ENCODE data around the gene GALNT7.
A peak's percentile ranks its signal among the peaks of the same experiment; 100 is the strongest.

GALNT7 gene

DNA sequence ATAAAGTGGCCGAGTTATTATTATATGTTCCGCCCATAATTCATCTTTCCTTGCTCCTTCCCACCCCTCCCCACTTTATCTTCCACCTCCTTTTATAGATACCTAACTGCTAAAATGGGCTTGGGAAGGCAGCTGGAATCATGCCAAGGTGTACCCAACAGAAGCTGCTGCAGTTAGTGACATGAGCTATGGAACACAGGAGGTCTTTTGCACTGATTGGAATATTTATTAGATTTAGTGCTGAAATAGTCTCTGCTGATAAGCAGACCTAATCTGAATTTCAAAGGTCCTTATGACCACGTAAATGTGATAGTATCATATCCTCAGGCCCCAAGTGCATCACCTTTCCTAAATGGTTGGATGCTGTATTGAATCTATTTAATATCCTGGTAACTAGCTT, 100.7 kb downstream of the GALNT7 start:
- H3K9ac ChIP-seq: no peak overlapping the region
- peaks cover 9 to 36% (median 16%) of the 10 kb centered on the region in 10 experiments for H3K4me1 ChIP-seq
- H3K27ac ChIP-seq: no peak overlapping the region
- TF ChIP-seq Cebpa-rat (IDR thresholded peaks at IDR 0.05): no peak
- H3K36me3 ChIP-seq: peaks cover 20 to 85% (median 46%) of the 10 kb centered on the region in 11 experiments
- H3K4me2 ChIP-seq: no peak overlapping the region
- H4K20me1 ChIP-seq: peaks cover 0 to 45% (median 12%) of the 10 kb centered on the region in 11 experiments; a peak in 9 of 22 replicates
- no peak overlapping the region for H3K4me3 ChIP-seq
- no peaks in the 10 kb centered on the region for H3K27me3 ChIP-seq
- H3K9me3 ChIP-seq (replicated peaks in 1 of 11): peaks cover 11 to 33% (median 25%) of the 10 kb centered on the region in 11 experiments; a peak in 21 of 22 replicates

DNA sequence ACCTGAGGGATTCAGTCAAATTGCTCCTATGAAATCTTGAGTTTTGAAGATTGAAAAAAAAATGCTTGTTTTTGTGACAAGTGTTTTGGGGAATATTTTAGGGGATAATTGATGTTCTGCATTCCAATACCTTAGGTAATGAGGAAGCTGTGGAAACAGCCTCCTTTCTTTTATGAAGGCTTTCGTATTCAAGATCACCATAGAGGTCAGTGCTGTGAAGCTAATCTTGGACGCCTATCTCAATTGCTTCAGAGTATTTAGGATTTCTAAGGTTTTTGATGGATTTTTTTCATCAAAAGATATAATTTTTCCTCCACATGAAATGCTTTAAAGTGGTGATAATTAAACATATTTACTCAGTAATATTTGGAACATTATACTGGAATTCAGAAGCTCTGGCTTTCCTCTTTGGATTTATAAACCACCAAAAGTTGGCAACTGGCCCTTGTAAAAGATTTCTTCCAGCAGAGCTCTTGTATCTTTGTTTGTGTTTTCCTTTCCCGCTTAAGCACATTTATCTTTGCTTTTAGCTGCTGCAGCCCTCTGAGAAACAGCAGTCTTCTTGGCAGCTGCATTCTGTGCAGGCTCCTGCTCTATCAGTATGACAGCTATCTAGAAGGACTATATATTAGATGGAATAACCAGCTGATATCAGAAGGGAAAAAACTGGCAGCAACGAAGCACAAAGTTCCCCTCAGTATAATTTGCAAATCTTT, 101.9 kb downstream of the GALNT7 start:
- H3K36me3 ChIP-seq: peaks cover 32 to 97% (median 58%) of the 10 kb centered on the region in 11 experiments
- H3K4me1 ChIP-seq: peaks cover 0 to 24% (median 4%) of the 10 kb centered on the region in 10 experiments; a peak in 10 of 20 replicates
- H3K27me3 ChIP-seq: no peaks in the 10 kb centered on the region
- H3K9me3 ChIP-seq (replicated peaks in 1 of 11): peaks cover 23 to 45% (median 37%) of the 10 kb centered on the region in 11 experiments
- H4K20me1 ChIP-seq: peaks cover 0 to 51% (median 5%) of the 10 kb centered on the region in 11 experiments; a peak in 8 of 22 replicates
- no peak overlapping the region for H3K4me3 ChIP-seq
- no peak overlapping the region for H3K4me2 ChIP-seq
- H3K9ac ChIP-seq: no peak overlapping the region
- TF ChIP-seq Cebpa-rat (IDR thresholded peaks at IDR 0.05): no peak
- H3K27ac ChIP-seq: no peak overlapping the region

DNA sequence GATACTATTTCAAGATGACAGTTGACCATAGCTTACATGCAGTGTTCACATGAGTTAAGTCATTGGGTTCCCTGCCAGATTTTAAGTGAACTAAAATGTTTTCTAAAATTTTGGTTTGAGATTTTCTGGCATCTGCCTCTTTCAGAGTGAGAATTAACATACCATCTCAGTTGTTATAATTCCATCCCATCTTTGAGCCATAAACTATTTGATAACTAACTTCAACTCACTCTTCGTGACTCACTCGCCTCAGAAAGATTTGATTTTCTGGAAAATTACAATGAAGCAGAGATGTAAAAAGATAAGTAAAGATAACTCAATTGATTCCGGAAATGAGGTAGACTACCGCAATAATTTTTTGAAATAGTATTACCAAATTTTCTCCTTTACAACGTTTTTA, 103.7 kb downstream of the GALNT7 start:
- Histone ChIP-seq H3K9ac (no peak overlapping the region), H3K4me1 (peaks cover 0 to 10% (median 0%) of the 10 kb centered on the region in 10 experiments; a peak in 6 of 20 replicates), H3K36me3 (peaks cover 35 to 90% (median 60%) of the 10 kb centered on the region in 11 experiments), H3K27me3 (no peaks in the 10 kb centered on the region), H3K27ac (no peak overlapping the region), H3K9me3 (replicated peaks in 1 of 11) (peaks cover 23 to 47% (median 39%) of the 10 kb centered on the region in 11 experiments), H3K4me3 (no peak overlapping the region), H4K20me1 (peaks cover 0 to 62% (median 2%) of the 10 kb centered on the region in 11 experiments; a peak in 10 of 22 replicates), H3K4me2 (no peak overlapping the region)
- TF ChIP-seq Cebpa-rat (IDR thresholded peaks at IDR 0.05): no peak

DNA sequence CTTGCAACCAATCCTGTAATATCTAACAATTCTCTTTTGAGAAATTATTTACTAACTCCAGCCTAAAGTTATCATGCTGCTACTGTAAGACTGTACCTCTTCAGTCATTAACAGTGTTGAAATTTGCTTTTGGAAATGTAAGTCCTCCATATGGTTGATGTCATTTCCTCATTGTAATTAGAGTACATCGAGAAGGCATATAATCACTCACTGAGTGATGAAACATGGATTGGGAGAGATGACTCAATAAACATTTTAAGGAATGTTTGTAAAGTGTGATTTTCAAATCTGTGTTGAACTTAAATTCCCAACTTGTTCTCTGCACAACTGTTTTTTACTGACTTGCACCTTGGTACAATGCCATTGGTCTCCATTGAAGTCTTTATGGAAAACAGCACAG, 104.4 kb downstream of the GALNT7 start:
- H3K9me3 ChIP-seq (replicated peaks in 1 of 11): peaks cover 23 to 47% (median 39%) of the 10 kb centered on the region in 11 experiments
- no peaks in the 10 kb centered on the region for H3K27me3 ChIP-seq
- H3K4me2 ChIP-seq: no peak overlapping the region
- peaks cover 0 to 67% (median 9%) of the 10 kb centered on the region in 11 experiments; a peak in 10 of 22 replicates for H4K20me1 ChIP-seq
- no peak overlapping the region for H3K4me3 ChIP-seq
- no peak overlapping the region for H3K9ac ChIP-seq
- H3K4me1 ChIP-seq: peaks cover 0 to 3% (median 0%) of the 10 kb centered on the region in 10 experiments; a peak in 1 of 20 replicates
- H3K36me3 ChIP-seq: peaks cover 35 to 90% (median 54%) of the 10 kb centered on the region in 11 experiments
- no peak overlapping the region for H3K27ac ChIP-seq
- no peak for TF ChIP-seq Cebpa-rat (IDR thresholded peaks at IDR 0.05)

DNA sequence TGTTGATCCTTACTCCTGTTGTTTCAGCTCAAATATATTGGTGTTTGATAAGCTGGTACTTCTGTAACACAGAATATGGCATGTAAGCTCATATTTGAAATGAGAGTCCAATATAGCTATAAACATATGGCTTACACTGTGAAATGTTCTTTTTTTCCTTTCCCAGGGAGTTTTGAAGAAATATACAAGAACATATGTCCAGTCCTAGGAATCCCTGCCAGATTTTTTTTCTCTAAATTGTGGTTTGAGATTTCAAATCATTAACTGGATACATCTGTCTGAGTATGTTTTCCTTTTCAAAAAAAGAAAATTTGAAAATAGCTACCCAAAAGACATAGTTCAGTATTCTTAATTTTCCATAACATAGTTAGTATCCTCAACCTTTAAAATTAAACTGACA, 105.3 kb downstream of the GALNT7 start:
- Histone ChIP-seq H3K4me3 (no peak overlapping the region), H3K9ac (no peak overlapping the region), H3K27ac (no peak overlapping the region), H4K20me1 (peaks cover 0 to 73% (median 17%) of the 10 kb centered on the region in 11 experiments; a peak in 11 of 22 replicates), H3K27me3 (no peaks in the 10 kb centered on the region), H3K36me3 (peaks cover 35 to 86% (median 54%) of the 10 kb centered on the region in 11 experiments), H3K9me3 (replicated peaks in 1 of 11) (peaks cover 23 to 47% (median 39%) of the 10 kb centered on the region in 11 experiments), H3K4me2 (no peak overlapping the region), H3K4me1 (peaks cover 0 to under 1% (median 0%) of the 10 kb centered on the region in 10 experiments; a peak in 1 of 20 replicates)
- no peak for TF ChIP-seq Cebpa-rat (IDR thresholded peaks at IDR 0.05)

DNA sequence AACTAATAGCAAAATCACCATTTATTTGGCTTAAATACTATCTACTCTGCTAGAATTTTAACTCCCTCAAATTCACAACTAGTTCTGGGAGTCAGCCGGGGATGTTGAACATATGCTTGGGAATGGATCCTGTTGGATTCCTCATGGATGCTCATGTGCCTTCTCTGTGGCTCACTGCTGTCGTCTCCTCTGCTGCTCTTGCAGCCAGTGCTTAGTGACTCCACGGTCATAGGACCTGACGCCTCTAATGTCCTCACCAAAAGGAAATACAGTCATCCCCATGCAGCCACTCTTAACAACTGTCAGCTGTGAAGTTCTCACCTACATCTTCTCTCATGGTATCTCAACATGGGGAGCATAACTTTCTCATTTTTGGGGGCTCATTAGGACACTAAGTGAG, 106.1 kb downstream of the GALNT7 start:
- H3K9me3 ChIP-seq (replicated peaks in 1 of 11): peaks cover 23 to 47% (median 39%) of the 10 kb centered on the region in 11 experiments
- no peak overlapping the region for H3K27ac ChIP-seq
- no peak overlapping the region for H3K4me2 ChIP-seq
- H4K20me1 ChIP-seq: peaks cover 0 to 76% (median 25%) of the 10 kb centered on the region in 11 experiments; a peak in 10 of 22 replicates
- TF ChIP-seq Cebpa-rat (IDR thresholded peaks at IDR 0.05): no peak
- peaks cover 35 to 85% (median 54%) of the 10 kb centered on the region in 11 experiments for H3K36me3 ChIP-seq
- H3K27me3 ChIP-seq: no peaks in the 10 kb centered on the region
- no peak overlapping the region for H3K4me3 ChIP-seq
- H3K9ac ChIP-seq: no peak overlapping the region
- peaks cover 0 to 4% (median 0%) of the 10 kb centered on the region in 10 experiments; a peak in 1 of 20 replicates for H3K4me1 ChIP-seq

DNA sequence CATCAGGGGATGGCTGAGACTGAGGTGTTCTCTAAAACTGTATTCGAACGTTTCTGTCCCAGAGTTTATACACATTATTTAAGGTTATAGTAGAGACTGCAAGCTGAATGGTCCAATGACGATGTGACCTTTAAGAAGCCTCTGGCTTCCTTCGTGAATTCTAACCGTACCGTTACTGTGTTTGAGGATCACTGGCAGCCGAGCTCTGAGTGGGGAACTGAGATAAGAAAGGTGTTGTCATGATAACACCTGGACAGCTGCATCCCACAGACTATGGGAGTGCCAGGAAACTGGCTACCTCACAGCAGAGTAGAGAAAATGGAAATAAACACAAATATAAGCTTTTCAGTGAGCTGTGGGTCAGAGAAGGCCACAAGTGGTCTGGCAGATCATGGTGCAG, 106.5 kb downstream of the GALNT7 start:
- Histone ChIP-seq H3K4me1 (peaks cover 0 to 4% (median 0%) of the 10 kb centered on the region in 10 experiments; a peak in 1 of 20 replicates), H3K27ac (no peak overlapping the region), H3K9me3 (replicated peaks in 1 of 11) (peaks cover 23 to 47% (median 39%) of the 10 kb centered on the region in 11 experiments), H3K9ac (no peak overlapping the region), H3K4me2 (no peak overlapping the region), H3K36me3 (peaks cover 35 to 85% (median 54%) of the 10 kb centered on the region in 11 experiments), H3K27me3 (no peaks in the 10 kb centered on the region), H4K20me1 (peaks cover 0 to 77% (median 27%) of the 10 kb centered on the region in 11 experiments; a peak in 10 of 22 replicates), H3K4me3 (no peak overlapping the region)
- no peak for TF ChIP-seq Cebpa-rat (IDR thresholded peaks at IDR 0.05)

DNA sequence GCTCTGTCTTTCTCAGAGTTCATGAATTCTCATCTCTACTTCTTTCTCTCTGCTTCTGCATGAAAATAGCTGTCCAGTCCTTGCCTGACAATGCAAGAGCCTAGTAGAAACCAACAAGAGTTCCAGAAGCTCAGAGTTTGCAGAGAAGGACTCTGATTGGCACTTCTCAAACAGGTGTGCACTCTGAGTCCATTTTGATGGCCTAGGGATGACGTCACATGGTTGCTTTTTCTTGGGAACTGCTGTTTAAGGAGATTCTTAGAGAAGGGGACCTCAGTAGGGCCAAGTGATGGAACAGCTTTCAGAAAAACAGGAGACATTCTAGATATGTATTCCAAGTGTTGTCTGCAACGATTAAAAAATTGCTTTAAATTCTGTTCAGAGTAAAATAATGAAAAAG, 108.7 kb downstream of the GALNT7 start:
- peaks cover 27 to 84% (median 52%) of the 10 kb centered on the region in 11 experiments for H3K36me3 ChIP-seq
- peaks cover 0 to 81% (median 35%) of the 10 kb centered on the region in 11 experiments; a peak in 13 of 22 replicates for H4K20me1 ChIP-seq
- no peak overlapping the region for H3K9ac ChIP-seq
- no peaks in the 10 kb centered on the region for H3K27me3 ChIP-seq
- no peak overlapping the region for H3K4me3 ChIP-seq
- H3K4me1 ChIP-seq: peaks cover 7 to 22% (median 14%) of the 10 kb centered on the region in 10 experiments; a peak in 17 of 20 replicates
- H3K9me3 ChIP-seq (replicated peaks in 1 of 11): peaks cover 23 to 35% (median 32%) of the 10 kb centered on the region in 11 experiments
- no peak overlapping the region for H3K27ac ChIP-seq
- TF ChIP-seq Cebpa-rat (IDR thresholded peaks at IDR 0.05): no peak
- H3K4me2 ChIP-seq: no peak overlapping the region

DNA sequence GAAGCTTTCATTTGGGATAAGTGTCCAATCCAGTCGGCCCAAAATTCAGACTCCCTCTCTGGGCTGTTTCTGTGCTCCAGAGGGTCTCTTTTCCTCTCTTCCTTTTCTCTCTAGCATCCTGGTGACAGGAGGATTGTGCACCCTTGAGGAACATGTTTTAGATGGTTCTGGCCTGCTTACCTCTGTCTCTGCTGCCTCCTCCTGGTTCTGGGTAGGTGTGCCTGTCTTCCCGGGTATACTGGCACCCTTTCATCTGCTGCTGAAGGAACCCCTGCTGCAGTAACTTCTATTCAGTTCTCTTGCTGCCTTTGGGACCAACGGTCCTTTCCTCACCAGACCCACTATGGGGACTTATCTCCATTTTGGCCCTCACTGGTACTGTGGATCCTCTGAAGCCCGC, 112.4 kb downstream of the GALNT7 start:
- Histone ChIP-seq H3K4me3 (no peak overlapping the region), H4K20me1 (peaks cover 0 to 80% (median 43%) of the 10 kb centered on the region in 11 experiments; a peak in 13 of 22 replicates), H3K9ac (no peak overlapping the region), H3K4me2 (peak overlapping the region in 10 of 11 experiments; percentile 5 to 70 (median 30); a peak in 13 of 22 replicates), H3K27me3 (no peaks in the 10 kb centered on the region), H3K4me1 (peaks cover 7 to 22% (median 15%) of the 10 kb centered on the region in 10 experiments; a peak in 17 of 20 replicates), H3K27ac (peak overlapping the region in 5 of 11 experiments; percentile 30 to 53 (median 47); a peak in 7 of 22 replicates), H3K36me3 (peaks cover 9 to 71% (median 41%) of the 10 kb centered on the region in 11 experiments), H3K9me3 (replicated peaks in 1 of 11) (peaks cover 6 to 25% (median 18%) of the 10 kb centered on the region in 11 experiments)
- TF ChIP-seq Cebpa-rat (IDR thresholded peaks at IDR 0.05): no peak
